H1 (cell line): ENCODE results near the gene ARMC10. TPM values are rescaled to one million over a fixed set of nuclear protein-coding genes. Genes with fewer than 3 reads are reported as not detected.

Experiments
- CTCF ChIA-PET: fragments of 300-600 bp; sonication (Branson Sonifier 250); formaldehyde crosslinking; loops from one replicate; lab custom pipeline; 2021; ENCODE audit not compliant: partially characterized antibody; lab: Charles Lee
- POLR2A ChIA-PET: fragments of 300-600 bp; sonication (Branson Sonifier 250); formaldehyde crosslinking; loops from one replicate; lab custom pipeline; 2021; ENCODE audit warnings: inconsistent platforms; ENCODE audit not compliant: partially characterized antibody; lab: Charles Lee
- DNase-seq, 2 experiments: peaks; one replicate each; pipeline versions ENCODE4 v3.0.0 to v3.0.0-alpha.2; 2010 to 2022; ENCODE audit warnings: low spot score in 2 of 2, low read depth in 1 of 2, mixed read lengths in 1 of 2
- FAIRE-seq: peaks from 2 replicates; lab custom pipeline; 2011; peaks lifted over from hg19 to GRCh38; lab: Jason Lieb, UNC
- H2AFZ ChIP-seq: 2 replicates; pipeline ENCODE4 v1.8.1; 2012; ENCODE audit warnings: low read length, inconsistent platforms
- H2AK5ac ChIP-seq: 2 replicates; pipeline ENCODE4 v1.6.1; 2013; ENCODE audit warnings: low read depth, low read length
- H2BK120ac ChIP-seq: replicated peaks from 2 replicates; pipeline ENCODE3; 2013; ENCODE audit warnings: low read depth, low read length, inconsistent platforms
- H2BK12ac ChIP-seq: 2 replicates; pipeline ENCODE4 v1.6.1; 2013; ENCODE audit warnings: low read depth, low read length
- H2BK15ac ChIP-seq: 2 replicates; pipeline ENCODE4 v1.6.1; 2013; ENCODE audit warnings: low read length
- H2BK20ac ChIP-seq: 2 replicates; pipeline ENCODE4 v1.6.1; 2013; ENCODE audit warnings: low read length
- H2BK5ac ChIP-seq: 2 replicates; pipeline ENCODE4 v1.6.1; 2013; ENCODE audit warnings: low read depth, low read length
- H3K14ac ChIP-seq: 2 replicates; pipeline ENCODE4 v1.6.1; 2013; ENCODE audit warnings: inconsistent platforms; ENCODE audit not compliant: insufficient read length
- H3K18ac ChIP-seq: 2 replicates; pipeline ENCODE4 v1.6.1; 2013; ENCODE audit warnings: low read length; ENCODE audit errors: extremely low read depth
- H3K23ac ChIP-seq: 2 replicates; pipeline ENCODE4 v1.6.1; 2013; ENCODE audit warnings: inconsistent platforms; ENCODE audit not compliant: insufficient read length
- H3K23me2 ChIP-seq: 2 replicates; pipeline ENCODE4 v1.6.1; 2013; ENCODE audit warnings: low read depth, low read length
- H3K27ac ChIP-seq: 2 replicates; pipeline ENCODE4 v1.6.1; 2011; ENCODE audit warnings: low read depth, low read length, inconsistent platforms
- H3K27me3 ChIP-seq, 4 experiments: replicated peaks in 1 of 4; 1 replicate in 1 of 4; 2 replicates in 3 of 4; pipeline versions ENCODE4 v1.6.1 to v1.8.1; 2011 to 2013; ENCODE audit warnings: low read length in 3 of 4, mild to moderate bottlenecking in 3 of 4, inconsistent platforms in 2 of 4, mixed read lengths in 2 of 4, moderate library complexity in 1 of 4; ENCODE audit not compliant: control insufficient read depth in 3 of 4, insufficient read depth in 3 of 4; ENCODE audit errors: extremely low read depth in 1 of 4
- H3K36me3 ChIP-seq, 4 experiments: 2 replicates each; pipeline versions ENCODE4 v1.6.1 to v1.8.1; 2011 to 2013; ENCODE audit warnings: mild to moderate bottlenecking in 4 of 4, low read length in 3 of 4, moderate library complexity in 2 of 4, control low read depth in 1 of 4, inconsistent platforms in 1 of 4; ENCODE audit not compliant: insufficient read depth in 4 of 4, control insufficient read depth in 2 of 4
- H3K4ac ChIP-seq: replicated peaks from 2 replicates; pipeline ENCODE3; 2013; ENCODE audit warnings: low read length, low read depth, mixed read lengths, inconsistent platforms; ENCODE audit not compliant: insufficient read length
- H3K4me1 ChIP-seq, 4 experiments: replicated peaks in 1 of 4; 1 replicate in 1 of 4; 2 replicates in 3 of 4; pipeline versions ENCODE4 v1.6.1 to v1.8.1; 2011 to 2013; ENCODE audit warnings: low read length in 3 of 4, inconsistent platforms in 2 of 4, mixed read lengths in 1 of 4; ENCODE audit not compliant: insufficient read depth in 4 of 4, control insufficient read depth in 3 of 4
- H3K4me2 ChIP-seq, 2 experiments: 2 replicates each; pipeline versions ENCODE4 v1.6.1 to v1.8.1; 2011 to 2013; ENCODE audit warnings: low read depth in 2 of 2, low read length in 2 of 2, control low read depth in 1 of 2, inconsistent platforms in 1 of 2, mild to moderate bottlenecking in 1 of 2; ENCODE audit not compliant: insufficient read depth in 1 of 2
- H3K4me3 ChIP-seq, 4 experiments: fragments of 200-600, 300-600 bp in 1 of 4; sonication (generic), shearing (Covaris generic), sonication (Bioruptor Twin) in 1 of 4; 2 replicates each; pipeline versions ENCODE4 v1.5.1 to v1.8.1; 2011 to 2016; ENCODE audit warnings: low read length in 4 of 4, low read depth in 3 of 4, control low read depth in 2 of 4, inconsistent platforms in 2 of 4, mild to moderate bottlenecking in 2 of 4, mixed read lengths in 1 of 4, moderate library complexity in 1 of 4; ENCODE audit not compliant: insufficient read depth in 2 of 4; ENCODE audit errors: extremely low read depth in 1 of 4
- H3K56ac ChIP-seq: replicated peaks from 2 replicates; pipeline ENCODE3; 2013; ENCODE audit warnings: low read depth, mild to moderate bottlenecking, mixed read lengths, low read length, inconsistent platforms; ENCODE audit not compliant: insufficient read length
- H3K79me1 ChIP-seq: 2 replicates; pipeline ENCODE4 v1.6.1; 2013; ENCODE audit warnings: low read depth, low read length, control low read depth
- H3K79me2 ChIP-seq, 2 experiments: 2 replicates each; pipeline versions ENCODE4 v1.6.1 to v1.8.1; 2012 to 2013; ENCODE audit warnings: low read length in 2 of 2, mild to moderate bottlenecking in 2 of 2, inconsistent platforms in 1 of 2; ENCODE audit not compliant: insufficient read depth in 2 of 2, control insufficient read depth in 1 of 2
- H3K9ac ChIP-seq, 4 experiments: replicated peaks in 1 of 4; 1 replicate in 1 of 4; 2 replicates in 3 of 4; pipeline versions ENCODE4 v1.6.1 to v1.8.1; 2011 to 2013; ENCODE audit warnings: low read depth in 3 of 4, low read length in 3 of 4, control low read depth in 2 of 4, mild to moderate bottlenecking in 2 of 4, moderate library complexity in 2 of 4, inconsistent platforms in 1 of 4; ENCODE audit errors: extremely low read depth in 1 of 4
- H3K9me3 ChIP-seq, 2 experiments: 2 replicates each; pipeline versions ENCODE4 v1.6.1 to v1.8.1; 2012 to 2013; ENCODE audit warnings: mild to moderate bottlenecking in 2 of 2, moderate library complexity in 2 of 2, control low read depth in 1 of 2, inconsistent platforms in 1 of 2, low read depth in 1 of 2, low read length in 1 of 2, mixed read lengths in 1 of 2; ENCODE audit not compliant: insufficient read depth in 2 of 2
- H4K20me1 ChIP-seq, 2 experiments: replicated peaks in 1 of 2; 2 replicates each; pipeline versions ENCODE3 to v1.8.1; 2011 to 2013; ENCODE audit warnings: inconsistent platforms in 2 of 2, low read length in 2 of 2, mild to moderate bottlenecking in 1 of 2; ENCODE audit not compliant: insufficient read depth in 2 of 2, control insufficient read depth in 1 of 2
- H4K5ac ChIP-seq: 2 replicates; pipeline ENCODE4 v1.6.1; 2013; ENCODE audit warnings: low read length, low read depth, mixed read lengths, inconsistent platforms; ENCODE audit not compliant: insufficient read length
- H4K8ac ChIP-seq: 2 replicates; pipeline ENCODE4 v1.8.0; 2013; ENCODE audit warnings: mild to moderate bottlenecking, moderate library complexity, low read length, inconsistent platforms; ENCODE audit not compliant: insufficient read depth; ENCODE audit errors: extremely low read depth
- H4K91ac ChIP-seq: replicated peaks from 2 replicates; pipeline ENCODE3; 2013; ENCODE audit warnings: low read length, mixed read lengths, inconsistent platforms; ENCODE audit not compliant: insufficient read length
- CEBPB ChIP-seq: IDR thresholded peaks from 2 replicates; pipeline ENCODE4 v1.6.1; 2012; ENCODE audit warnings: low read depth, low read length
- EP300 ChIP-seq, 2 experiments: IDR thresholded peaks; 1 replicate in 1 of 2; 2 replicates in 1 of 2; pipeline ENCODE4 v1.6.1; 2011 to 2012; ENCODE audit warnings: low read depth in 2 of 2, low read length in 2 of 2, mild to moderate bottlenecking in 2 of 2, borderline replicate concordance in 1 of 2, inconsistent platforms in 1 of 2, moderate library complexity in 1 of 2
- JUN ChIP-seq: IDR thresholded peaks from 2 replicates; pipeline ENCODE4 v1.6.1; 2011; ENCODE audit warnings: low read depth, mild to moderate bottlenecking, improper control_type of control experiment, low read length
- PHF8 ChIP-seq: fragments of 200-600 bp; sonication (generic); conservative IDR thresholded peaks from 2 replicates; pipeline ENCODE4 v1.7.1; 2012; ENCODE audit warnings: low read depth, mild to moderate bottlenecking, inconsistent platforms, low read length, moderate library complexity
- POLR2AphosphoS5 ChIP-seq: IDR thresholded peaks from 2 replicates; pipeline ENCODE4 v1.6.1; 2011; ENCODE audit warnings: low read depth, low read length
- RNF2 ChIP-seq: fragments of 200-900, 300-1000 bp; sonication (generic); IDR thresholded peaks from 2 replicates; pipeline ENCODE4 v1.7.1; 2016; ENCODE audit warnings: borderline replicate concordance, low read depth, mild to moderate bottlenecking, antibody characterized with exemption, low read length; ENCODE audit not compliant: poor library complexity, severe bottlenecking; ENCODE audit errors: missing control alignments
- SIN3A ChIP-seq, 2 experiments: IDR thresholded peaks in 1 of 2; conservative IDR thresholded peaks in 1 of 2; 2 replicates each; pipeline ENCODE4 v1.6.1; 2011 to 2012; ENCODE audit warnings: low read length in 2 of 2, improper control_type of control experiment in 1 of 2, low read depth in 1 of 2, mild to moderate bottlenecking in 1 of 2
- ZNF274 ChIP-seq: IDR thresholded peaks from 2 replicates; pipeline ENCODE4 v1.7.0; 2012; ENCODE audit warnings: low read length, borderline replicate concordance; ENCODE audit errors: extremely low read depth
- WGBS, 2 experiments: shearing (Covaris generic) in 1 of 2; methylation state at CpG; one replicate each; pipeline versions ENCODE4 v1.1.6 to v1.1.7; 2013 to 2015; ENCODE audit warnings: low lambda C conversion rate in 2 of 2, mixed read lengths in 2 of 2, inconsistent platforms in 1 of 2, low coverage in 1 of 2, missing lambda C conversion rate in 1 of 2; ENCODE audit not compliant: insufficient replicate concordance in 2 of 2, insufficient coverage in 1 of 2, insufficient read length in 1 of 2; ENCODE audit errors: extremely low coverage in 1 of 2, missing lambda C conversion rate in 1 of 2; 5-methylcytosine and 5-hydroxymethylcytosine counted together
- polyA plus RNA-seq, 7 experiments: library from polyadenylated mRNA; depleted of rRNA in 3 of 7; stranded (reverse) in 5 of 7; unstranded in 2 of 7; fragments of >200 nt in 5 of 7; fragments of 200-250 nt in 2 of 7; gene quantifications; 1 replicate in 5 of 7; 2 replicates in 1 of 7; 4 replicates in 1 of 7; pipeline versions ENCODE4 v1.2.1 to v1.2.3, GENCODE V29; 2011 to 2013; ENCODE audit warnings: missing spikeins in 2 of 7, mixed read lengths in 2 of 7
- total RNA-seq: library from RNA; stranded (reverse); fragmentation: NEBNext Ultra II Directional; extraction: Animal tissue kit (Norgen Biotek cat#: 25700); gene quantifications from 2 replicates; pipeline ENCODE4 v1.2.1, GENCODE V29; 2021
- TF ChIP-seq, protein P1 (sequence below): IDR thresholded peaks from 2 replicates; pipeline ENCODE4 v1.6.1; 2012; ENCODE audit warnings: low read length, inconsistent platforms

The ARMC10 gene
- total and polyA plus RNA-seq, 2 of the 8 experiments (the other 6 are each of a cell fraction or from before 2014, with no cell fraction given) = 16.4 to 44.3 TPM

DNA sequence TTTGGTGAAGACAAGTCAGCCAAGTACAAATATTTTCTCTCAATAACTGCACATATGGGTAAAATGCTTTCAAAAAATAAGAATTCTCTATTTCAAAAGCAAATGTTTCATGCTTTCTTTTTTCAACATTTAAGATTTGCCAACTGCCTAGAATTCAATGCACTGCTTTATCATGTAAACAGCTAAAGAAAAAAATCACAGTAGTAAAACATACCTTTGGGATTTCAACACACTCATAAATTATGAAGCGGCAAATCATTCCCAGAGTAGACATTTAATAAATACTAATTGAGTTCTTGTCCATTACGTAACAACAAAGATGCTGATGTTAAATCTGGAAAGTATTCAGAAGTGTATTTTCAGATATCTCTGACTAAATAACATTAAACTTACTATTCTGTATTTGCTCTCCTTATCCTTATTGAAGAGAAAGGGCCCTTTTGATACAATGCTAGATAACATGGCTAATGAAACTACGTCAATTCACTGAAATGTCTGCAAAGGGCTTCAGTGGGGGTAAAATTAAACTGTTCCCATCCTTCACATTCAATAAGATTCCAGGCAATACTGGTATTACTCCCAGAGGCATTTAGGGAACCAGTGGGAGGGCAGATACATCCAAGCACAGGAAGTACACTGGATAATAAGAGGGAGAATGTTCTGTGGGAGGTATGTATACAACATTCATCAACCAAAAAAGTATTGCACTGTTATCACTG lies 60.1 kb downstream of the ARMC10 start:
- H3K79me2 ChIP-seq = 0 out of 4 replicates have a peak, but pooled peaks cover 0 to 3% of the 10 kb centered on the region in 2 experiments
- no peak overlapping the region for H3K56ac ChIP-seq
- no peak overlapping the region for H2BK12ac ChIP-seq
- no peak overlapping the region for H4K5ac ChIP-seq
- no peak overlapping the region for H2BK20ac ChIP-seq
- ChIA-PET POLR2A (interaction anchor here (1.7 to 2.2 kb wide), 2 partner anchors 14 to 60 kb away, joined by 4 to 6 read pairs; partner anchors contain the start of genes ARMC10, FBXL13 and NAPEPLD), CTCF (interaction anchor here (0.5 kb wide), 1 partner anchor 960 kb away, joined by 3 read pairs; no protein-coding TSS in a partner anchor)
- H3K4me1 ChIP-seq = peaks cover 0 to 4% (median under 1%) of the 10 kb centered on the region in 4 experiments; a peak in 2 of 7 replicates
- no peak overlapping the region for H3K4me3 ChIP-seq
- H3K23ac ChIP-seq = no peak overlapping the region
- no peak overlapping the region for H2BK120ac ChIP-seq
- no peak overlapping the region for H2AK5ac ChIP-seq
- no peak overlapping the region for H3K4me2 ChIP-seq
- no peaks in the 10 kb centered on the region; the same call in 1 of the 2 replicates for H3K23me2 ChIP-seq
- H3K9me3 ChIP-seq = no peaks in the 10 kb centered on the region
- H3K14ac ChIP-seq = no peak overlapping the region
- no peak overlapping the region for H2BK15ac ChIP-seq
- H2BK5ac ChIP-seq = no peak overlapping the region
- H3K27me3 ChIP-seq = no peaks in the 10 kb centered on the region
- H3K18ac ChIP-seq = no peak overlapping the region
- H2AFZ ChIP-seq = no peak overlapping the region
- no peak overlapping the region for H3K27ac ChIP-seq
- H3K79me1 ChIP-seq = no peaks in the 10 kb centered on the region
- FAIRE-seq (no peak), DNase-seq (no peak)
- H4K91ac ChIP-seq = no peak overlapping the region
- no peak overlapping the region for H3K9ac ChIP-seq
- no peak overlapping the region for H3K4ac ChIP-seq
- no peaks in the 10 kb centered on the region for H4K20me1 ChIP-seq
- WGBS, 2 experiments = 85% methylated on average over 3 of the region's 3 CpGs; no CpG with 5 or more reads in 1 of the 2 experiments
- H4K8ac ChIP-seq = no peak overlapping the region
- H3K36me3 ChIP-seq = no peaks in the 10 kb centered on the region
- TF ChIP-seq PHF8 = no peak
- TF ChIP-seq, protein P1, sequence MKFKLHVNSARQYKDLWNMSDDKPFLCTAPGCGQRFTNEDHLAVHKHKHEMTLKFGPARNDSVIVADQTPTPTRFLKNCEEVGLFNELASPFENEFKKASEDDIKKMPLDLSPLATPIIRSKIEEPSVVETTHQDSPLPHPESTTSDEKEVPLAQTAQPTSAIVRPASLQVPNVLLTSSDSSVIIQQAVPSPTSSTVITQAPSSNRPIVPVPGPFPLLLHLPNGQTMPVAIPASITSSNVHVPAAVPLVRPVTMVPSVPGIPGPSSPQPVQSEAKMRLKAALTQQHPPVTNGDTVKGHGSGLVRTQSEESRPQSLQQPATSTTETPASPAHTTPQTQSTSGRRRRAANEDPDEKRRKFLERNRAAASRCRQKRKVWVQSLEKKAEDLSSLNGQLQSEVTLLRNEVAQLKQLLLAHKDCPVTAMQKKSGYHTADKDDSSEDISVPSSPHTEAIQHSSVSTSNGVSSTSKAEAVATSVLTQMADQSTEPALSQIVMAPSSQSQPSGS = no peak
- TF ChIP-seq ZNF274 = no peak
- no peak for TF ChIP-seq RNF2
- TF ChIP-seq POLR2AphosphoS5 = no peak
- TF ChIP-seq JUN = no peak
- TF ChIP-seq SIN3A (conservative IDR thresholded peaks at IDR 0.05 in 1 of 2, IDR thresholded peaks at IDR 0.05 in 1 of 2; ENCODE audit: low read depth in 1 of 2, low read length in 2 of 2) = no peak
- TF ChIP-seq EP300 (IDR thresholded peaks at IDR 0.05; ENCODE audit: borderline replicate concordance in 1 of 2, low read depth in 2 of 2, low read length in 2 of 2) = no peak
- no peak for TF ChIP-seq CEBPB
